ENCODE results near the gene RPS14. TPM values are rescaled to one million over a fixed set of nuclear protein-coding genes. Genes with fewer than 3 reads are reported as not detected.

The RPS14 gene
- total RNA-seq, 1 experiment from 2014 or later: 2,564 TPM

GRCh38 chr5:150442699-150443080, 6.8 kb downstream of the RPS14 start (continued):
- no peak for TF ChIP-seq PRDM15 (CRISPR knock-in tag; IDR thresholded peaks at IDR 0.05)
- peak; percentile 81; the same call in 1 of the 2 replicates for TF ChIP-seq GTF2I (CRISPR knock-in tag; conservative IDR thresholded peaks at IDR 0.05)
- no peak for TF ChIP-seq TCF7 (CRISPR knock-in tag; IDR thresholded peaks at IDR 0.05; ENCODE audit: low read depth)
- TF ChIP-seq HMGXB4 (CRISPR knock-in tag; IDR thresholded peaks at IDR 0.05): no peak
- no peak for TF ChIP-seq ZNF263 (CRISPR knock-in tag; IDR thresholded peaks at IDR 0.05; ENCODE audit: low read depth)
- no peak for TF ChIP-seq CTCF (IDR thresholded peaks at IDR 0.05)
- no peak for TF ChIP-seq TEAD4 (CRISPR knock-in tag; IDR thresholded peaks at IDR 0.05)
- TF ChIP-seq JAZF1 (CRISPR knock-in tag; IDR thresholded peaks at IDR 0.05): no peak
- TF ChIP-seq ERG (CRISPR knock-in tag; IDR thresholded peaks at IDR 0.05): peak; percentile 65; the same call in 1 of the 2 replicates
- peak; percentile 32; the same call in 1 of the 2 replicates for TF ChIP-seq ZNF532 (CRISPR knock-in tag; IDR thresholded peaks at IDR 0.05; ENCODE audit: borderline replicate concordance)
- no peak for TF ChIP-seq ZNF219 (CRISPR knock-in tag; IDR thresholded peaks at IDR 0.05; ENCODE audit: borderline replicate concordance)
- TF ChIP-seq ZNF317 (CRISPR knock-in tag; IDR thresholded peaks at IDR 0.05; ENCODE audit: borderline replicate concordance, low read depth): no peak
